ENCODE measurements around the gene DRGX. TPM values are rescaled to one million over a fixed set of nuclear protein-coding genes. Genes with fewer than 3 reads are reported as not detected.

DRGX gene
- total and polyA plus RNA-seq, 2 experiments from 2014 or later = not detected

DNA sequence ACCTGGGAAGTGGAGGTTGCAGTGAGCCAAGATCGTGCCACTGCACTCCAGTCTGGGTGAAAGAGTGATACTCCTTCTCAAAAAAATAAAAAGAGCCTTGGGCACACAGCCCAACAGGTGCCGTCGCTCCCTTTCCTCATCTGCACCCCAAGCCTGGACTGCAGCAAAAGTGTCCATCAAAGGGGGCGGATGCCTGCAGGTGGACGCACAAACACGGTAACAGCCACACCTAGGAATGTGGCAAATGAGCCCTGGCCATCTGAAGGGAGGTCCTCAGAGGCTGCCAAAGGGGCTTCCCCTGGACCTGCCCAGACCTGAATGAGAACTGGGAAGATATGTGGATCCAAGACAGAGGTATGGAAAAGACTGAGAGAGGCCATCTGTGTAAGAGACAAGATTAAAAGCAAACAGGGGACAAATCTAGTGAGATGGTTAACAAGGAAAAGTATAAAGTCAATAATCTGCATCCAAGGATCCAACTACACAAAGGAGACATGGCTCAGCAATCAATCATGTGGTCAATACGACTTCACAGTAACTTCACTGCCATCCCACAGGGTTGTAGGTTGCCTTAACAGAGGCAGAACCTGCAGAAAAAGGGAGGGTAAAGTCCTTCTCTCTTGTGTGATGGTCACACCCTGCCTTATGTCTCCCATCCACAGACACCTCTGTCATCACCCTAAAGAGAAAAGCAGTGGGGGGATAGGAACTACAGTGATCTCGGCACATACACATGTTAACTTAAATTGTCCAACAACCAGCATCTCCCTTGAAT, 25.4 kb downstream of the DRGX start:
- Histone ChIP-seq H3K4me3 (no peak overlapping the region), H3K9me2 (replicated peaks; ENCODE audit: insufficient read depth) (no peaks in the 10 kb centered on the region), H3K9me3 (ENCODE audit: low read depth) (no peaks in the 10 kb centered on the region), H3K27ac (no peak overlapping the region), H3K36me3 (replicated peaks; ENCODE audit: insufficient read depth, low read depth) (no peaks in the 10 kb centered on the region), H3K79me2 (no peaks in the 10 kb centered on the region), H3K4me2 (no peak overlapping the region), H3K4me1 (ENCODE audit: insufficient read depth) (no peaks in the 10 kb centered on the region), H4K20me1 (ENCODE audit: insufficient read depth, poor library complexity, severe bottlenecking) (no peaks in the 10 kb centered on the region), H2AFZ (no peak overlapping the region), H3K27me3 (peaks cover 10% of the 10 kb centered on the region)
- 92% methylated on average over 8 of the region's 8 CpGs for WGBS (ENCODE audit: low lambda C conversion rate, missing lambda C conversion rate)
- no peak for DNase-seq (ENCODE audit: low spot score)
- TF ChIP-seq EZH2 (IDR thresholded peaks at IDR 0.05; ENCODE audit: borderline replicate concordance) (no peak), EZH2phosphoT487 (IDR thresholded peaks at IDR 0.05; ENCODE audit: low read depth, severe bottlenecking, unreplicated experiment) (no peak)
- TF ChIP-seq, protein P1, sequence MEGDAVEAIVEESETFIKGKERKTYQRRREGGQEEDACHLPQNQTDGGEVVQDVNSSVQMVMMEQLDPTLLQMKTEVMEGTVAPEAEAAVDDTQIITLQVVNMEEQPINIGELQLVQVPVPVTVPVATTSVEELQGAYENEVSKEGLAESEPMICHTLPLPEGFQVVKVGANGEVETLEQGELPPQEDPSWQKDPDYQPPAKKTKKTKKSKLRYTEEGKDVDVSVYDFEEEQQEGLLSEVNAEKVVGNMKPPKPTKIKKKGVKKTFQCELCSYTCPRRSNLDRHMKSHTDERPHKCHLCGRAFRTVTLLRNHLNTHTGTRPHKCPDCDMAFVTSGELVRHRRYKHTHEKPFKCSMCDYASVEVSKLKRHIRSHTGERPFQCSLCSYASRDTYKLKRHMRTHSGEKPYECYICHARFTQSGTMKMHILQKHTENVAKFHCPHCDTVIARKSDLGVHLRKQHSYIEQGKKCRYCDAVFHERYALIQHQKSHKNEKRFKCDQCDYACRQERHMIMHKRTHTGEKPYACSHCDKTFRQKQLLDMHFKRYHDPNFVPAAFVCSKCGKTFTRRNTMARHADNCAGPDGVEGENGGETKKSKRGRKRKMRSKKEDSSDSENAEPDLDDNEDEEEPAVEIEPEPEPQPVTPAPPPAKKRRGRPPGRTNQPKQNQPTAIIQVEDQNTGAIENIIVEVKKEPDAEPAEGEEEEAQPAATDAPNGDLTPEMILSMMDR (IDR thresholded peaks at IDR 0.05; ENCODE audit: poor library complexity) = no peak

DNA sequence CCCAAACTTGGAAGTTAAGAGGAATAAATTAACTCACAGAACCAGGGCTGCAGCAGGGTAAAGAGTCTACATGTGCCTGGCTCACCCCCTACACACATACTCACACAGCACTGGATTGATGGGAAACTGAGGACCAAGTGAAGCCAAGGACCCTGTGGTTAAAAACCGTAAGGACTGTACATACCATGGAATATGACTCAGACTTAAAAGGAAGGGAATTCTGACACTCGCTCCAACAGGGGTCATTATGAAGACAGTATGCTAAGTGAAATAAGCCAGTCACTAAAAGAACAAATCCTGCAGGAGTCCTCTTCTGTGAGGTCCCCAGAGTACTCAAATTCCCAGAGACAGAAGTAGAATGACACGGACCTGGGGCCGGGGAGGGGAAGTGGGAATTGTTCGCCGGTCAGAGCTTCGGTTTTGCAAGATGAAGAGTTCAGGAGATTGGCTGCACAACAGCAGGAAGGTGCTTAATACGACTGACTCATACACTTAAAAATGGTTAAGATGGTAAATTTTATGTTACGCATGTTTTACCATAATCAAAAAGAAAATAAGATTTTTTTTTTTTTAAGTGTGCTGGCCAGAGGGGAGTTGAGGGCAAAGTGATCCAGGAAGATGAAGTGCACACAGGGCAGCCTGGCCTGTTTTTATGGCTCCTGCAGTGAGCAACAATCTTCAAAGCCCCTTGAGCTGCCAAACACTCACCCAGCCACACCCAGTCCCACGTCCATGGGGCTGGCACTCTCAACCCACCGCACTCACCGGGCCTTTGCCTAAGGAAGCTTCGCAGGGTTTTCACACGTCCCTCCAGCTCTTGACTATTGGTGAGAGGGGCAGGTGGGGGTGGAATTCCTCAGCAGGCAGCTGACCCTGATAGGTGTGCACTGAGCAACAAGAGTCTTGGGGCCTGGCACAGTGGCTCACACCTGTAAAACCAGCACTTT, 26.4 kb downstream of the DRGX start:
- H3K4me1 ChIP-seq (ENCODE audit: insufficient read depth) = no peaks in the 10 kb centered on the region
- no peaks in the 10 kb centered on the region for H3K79me2 ChIP-seq
- H3K9me2 ChIP-seq (replicated peaks; ENCODE audit: insufficient read depth) = no peaks in the 10 kb centered on the region
- H3K4me3 ChIP-seq = no peak overlapping the region
- WGBS (ENCODE audit: low lambda C conversion rate, missing lambda C conversion rate) = 68% methylated on average over 14 of the region's 14 CpGs
- H2AFZ ChIP-seq = no peak overlapping the region
- TF ChIP-seq EZH2phosphoT487 (IDR thresholded peaks at IDR 0.05; ENCODE audit: low read depth, severe bottlenecking, unreplicated experiment) = no peak
- DNase-seq (ENCODE audit: low spot score) = no peak
- H3K36me3 ChIP-seq (replicated peaks; ENCODE audit: insufficient read depth, low read depth) = no peaks in the 10 kb centered on the region
- H3K27me3 ChIP-seq = peaks cover 6% of the 10 kb centered on the region
- H4K20me1 ChIP-seq (ENCODE audit: insufficient read depth, poor library complexity, severe bottlenecking) = no peaks in the 10 kb centered on the region
- H3K9me3 ChIP-seq (ENCODE audit: low read depth) = no peaks in the 10 kb centered on the region
- H3K4me2 ChIP-seq = no peak overlapping the region
- no peak overlapping the region for H3K27ac ChIP-seq

DNA sequence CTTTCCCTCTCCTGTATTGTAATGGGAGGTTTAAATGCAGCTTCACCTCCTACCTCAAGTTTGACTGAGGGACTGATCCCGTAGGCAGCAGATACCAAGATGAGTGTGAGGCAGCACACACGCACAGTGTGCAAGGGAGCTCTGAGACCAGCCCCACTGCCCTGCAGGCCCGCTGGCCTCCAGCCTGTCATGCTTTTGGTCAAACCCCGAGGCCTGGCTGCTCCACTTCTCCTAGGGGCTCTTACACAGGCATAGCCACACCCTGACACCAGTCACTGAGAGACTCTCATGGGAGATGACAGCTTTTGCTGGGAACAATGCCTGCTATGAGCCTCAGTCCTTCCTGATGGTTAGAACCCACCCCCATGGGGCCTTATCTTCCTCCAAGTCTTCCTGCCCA, 27.6 kb downstream of the DRGX start:
- Histone ChIP-seq H3K4me1 (ENCODE audit: insufficient read depth) (no peaks in the 10 kb centered on the region), H3K79me2 (no peaks in the 10 kb centered on the region), H4K20me1 (ENCODE audit: insufficient read depth, poor library complexity, severe bottlenecking) (no peaks in the 10 kb centered on the region), H3K36me3 (replicated peaks; ENCODE audit: insufficient read depth, low read depth) (no peaks in the 10 kb centered on the region), H3K4me3 (no peak overlapping the region), H2AFZ (no peak overlapping the region), H3K9me2 (replicated peaks; ENCODE audit: insufficient read depth) (no peaks in the 10 kb centered on the region), H3K27ac (no peak overlapping the region), H3K4me2 (no peak overlapping the region), H3K27me3 (no peaks in the 10 kb centered on the region), H3K9me3 (ENCODE audit: low read depth) (no peaks in the 10 kb centered on the region)
- TF ChIP-seq EZH2phosphoT487 (IDR thresholded peaks at IDR 0.05; ENCODE audit: low read depth, severe bottlenecking, unreplicated experiment) (no peak), EZH2 (IDR thresholded peaks at IDR 0.05; ENCODE audit: borderline replicate concordance) (no peak)
- WGBS (ENCODE audit: low lambda C conversion rate, missing lambda C conversion rate) = 86% methylated on average over 4 of the region's 4 CpGs
- DNase-seq (ENCODE audit: low spot score) = no peak

DNA sequence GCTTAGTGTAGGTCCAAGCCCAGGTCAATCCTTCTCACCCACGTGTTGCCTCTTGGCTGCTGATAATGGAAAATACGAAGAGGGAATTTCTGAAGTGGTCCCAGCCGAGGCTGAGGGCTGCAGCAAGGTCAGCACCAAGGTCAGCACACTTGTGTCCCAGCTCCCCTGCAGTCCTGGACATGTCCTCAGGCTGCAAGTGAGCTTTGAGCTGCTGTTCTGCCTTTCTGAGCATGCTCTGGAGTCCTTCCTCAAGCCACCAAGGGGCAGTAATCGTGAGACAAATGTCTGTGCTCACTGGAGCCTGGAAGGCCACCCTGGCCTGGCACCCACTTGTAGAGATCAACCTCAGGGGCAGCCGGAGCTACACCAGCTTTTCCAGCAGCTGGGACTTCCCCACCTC, 28.3 kb downstream of the DRGX start:
- no peak for DNase-seq (ENCODE audit: low spot score)
- Histone ChIP-seq H3K27ac (no peak overlapping the region), H3K9me3 (ENCODE audit: low read depth) (no peaks in the 10 kb centered on the region), H3K4me2 (no peak overlapping the region), H3K27me3 (no peaks in the 10 kb centered on the region), H2AFZ (no peak overlapping the region), H3K4me3 (no peak overlapping the region), H3K79me2 (no peaks in the 10 kb centered on the region), H3K4me1 (ENCODE audit: insufficient read depth) (no peaks in the 10 kb centered on the region), H3K36me3 (replicated peaks; ENCODE audit: insufficient read depth, low read depth) (no peaks in the 10 kb centered on the region), H4K20me1 (ENCODE audit: insufficient read depth, poor library complexity, severe bottlenecking) (no peaks in the 10 kb centered on the region), H3K9me2 (replicated peaks; ENCODE audit: insufficient read depth) (no peaks in the 10 kb centered on the region)
- WGBS (ENCODE audit: low lambda C conversion rate, missing lambda C conversion rate) = 35% methylated on average over 5 of the region's 5 CpGs
- TF ChIP-seq EZH2phosphoT487 (IDR thresholded peaks at IDR 0.05; ENCODE audit: low read depth, severe bottlenecking, unreplicated experiment) (no peak), EZH2 (IDR thresholded peaks at IDR 0.05; ENCODE audit: borderline replicate concordance) (no peak)
- TF ChIP-seq, protein P1 (IDR thresholded peaks at IDR 0.05; ENCODE audit: poor library complexity) = no peak
